Panc1 (cell line): ENCODE results near the gene CKB. TPM values are rescaled to one million over a fixed set of nuclear protein-coding genes. Genes with fewer than 3 reads are reported as not detected.
A peak's percentile ranks its signal among the peaks of the same experiment; 100 is the strongest.

ENCODE experiments used
- ATAC-seq: fragments of 200-7000 bp; cut with Tn5 transposase; 2 replicates; pipeline ENCODE4 v1.9.1; 2020; ENCODE audit warnings: mild to moderate bottlenecking, moderate library complexity
- BruUV-seq: library from RNA; stranded (reverse); fragments of 400-500 nt; replicated peaks from 2 replicates; lab custom pipeline; 2021; lab: Mats Ljungman, UMichigan
- CTCF ChIA-PET: fragments of 300-600 bp; sonication (Branson Sonifier 250); formaldehyde crosslinking; loops from one replicate; lab custom pipeline; 2022; ENCODE audit warnings: antibody characterized with exemption; lab: Charles Lee
- POLR2A ChIA-PET: fragments of 300-600 bp; sonication (Branson Sonifier 250); formaldehyde crosslinking; loops from one replicate; lab custom pipeline; 2022; ENCODE audit warnings: antibody characterized with exemption; lab: Charles Lee
- DNase-seq: peaks from one replicate; pipeline ENCODE4 v3.0.0-alpha.2; 2010; ENCODE audit warnings: low read depth, low spot score
- H3K27ac ChIP-seq: 2 replicates; pipeline ENCODE4 v1.5.1; 2011; ENCODE audit warnings: mild to moderate bottlenecking, low read length, inconsistent platforms
- H3K27me3 ChIP-seq: fragments of 200-500 bp; sonication (Bioruptor generic); 2 replicates; pipeline ENCODE4 v1.6.0; 2014; ENCODE audit warnings: low read length, inconsistent platforms; ENCODE audit not compliant: control insufficient read depth, insufficient read depth
- H3K36me3 ChIP-seq: fragments of 200-500 bp; sonication (Bioruptor generic); 2 replicates; pipeline ENCODE4 v1.5.1; 2014; ENCODE audit warnings: inconsistent platforms, mild to moderate bottlenecking, low read length, moderate library complexity; ENCODE audit not compliant: control insufficient read depth, insufficient read depth
- H3K4me1 ChIP-seq: 2 replicates; pipeline ENCODE4 v1.5.1; 2011; ENCODE audit warnings: inconsistent platforms, mild to moderate bottlenecking, low read length, moderate library complexity; ENCODE audit not compliant: control insufficient read depth, insufficient read depth
- H3K4me3 ChIP-seq, 2 experiments: 2 replicates each; pipeline ENCODE4 v1.5.1; 2011 to 2012; ENCODE audit warnings: low read depth in 2 of 2, low read length in 2 of 2, mild to moderate bottlenecking in 2 of 2, inconsistent platforms in 1 of 2, moderate library complexity in 1 of 2
- H3K9me3 ChIP-seq: fragments of 200-500 bp; sonication (Bioruptor generic); 2 replicates; pipeline ENCODE4 v1.5.1; 2014; ENCODE audit warnings: low read depth, mild to moderate bottlenecking, inconsistent platforms, low read length, moderate library complexity; ENCODE audit not compliant: control insufficient read depth, insufficient read depth
- CTCF ChIP-seq: fragments of 450-650 bp; IDR thresholded peaks from 2 replicates; pipeline ENCODE4 v1.5.1; 2017; ENCODE audit warnings: mild to moderate bottlenecking
- POLR2AphosphoS5 ChIP-seq: IDR thresholded peaks from 2 replicates; pipeline ENCODE4 v1.6.1; 2012; ENCODE audit warnings: mild to moderate bottlenecking, low read depth, low read length, moderate library complexity
- REST ChIP-seq, 2 experiments: IDR thresholded peaks; 2 replicates each; pipeline ENCODE4 v1.6.1; 2011 to 2012; ENCODE audit warnings: low read depth in 2 of 2, control low read depth in 1 of 2, low read length in 1 of 2, mild to moderate bottlenecking in 1 of 2, moderate library complexity in 1 of 2; ENCODE audit not compliant: insufficient read depth in 1 of 2
- SIN3A ChIP-seq: IDR thresholded peaks from 2 replicates; pipeline ENCODE4 v1.6.1; 2012; ENCODE audit warnings: low read depth, mild to moderate bottlenecking, low read length, moderate library complexity, borderline replicate concordance; ENCODE audit not compliant: insufficient read depth
- TCF7L2 ChIP-seq: IDR thresholded peaks from 2 replicates; pipeline ENCODE4 v1.6.1; 2011; ENCODE audit warnings: mild to moderate bottlenecking, low read depth, low read length, inconsistent platforms
- in situ Hi-C: cut with HindIII; loops from 2 replicates; pipeline ENCODE4 v1.10.0; 2016; ENCODE audit warnings: low sequenced_read_pairs, low pct_unique_long_range_greater_than_20kb
- intact Hi-C: fragments of 100-400 bp; cut with micrococcal nuclease; formaldehyde crosslinking; loops from one replicate; pipeline ENCODE4 v1.10.0; 2022; ENCODE audit not compliant: unreplicated experiment
- total RNA-seq: library from RNA; stranded (reverse); gene quantifications from one replicate; pipeline ENCODE4 v1.2.1, GENCODE V29; 2021; ENCODE audit not compliant: unreplicated experiment

The CKB gene
- total RNA-seq, 1 experiment from 2014 or later = 436 TPM

- no TSS peak for BruUV-seq
- ChIA-PET POLR2A (no interaction called here), CTCF (no interaction called here)
- in situ Hi-C loops (no loop called here), intact Hi-C loops (no loop called here)
- no peak for ATAC-seq
- H3K4me1 ChIP-seq = no peaks in the 10 kb centered on the region
- peaks cover 7% of the 10 kb centered on the region; the same call in 1 of the 2 replicates for H3K36me3 ChIP-seq
- no peaks in the 10 kb centered on the region for H3K9me3 ChIP-seq
- no peaks in the 10 kb centered on the region for H3K27me3 ChIP-seq
- DNase-seq = no peak
- H3K4me3 ChIP-seq = no peak overlapping the region
- H3K27ac ChIP-seq = no peak overlapping the region
- TF ChIP-seq TCF7L2 = no peak
- TF ChIP-seq CTCF = no peak
- no peak for TF ChIP-seq SIN3A
- no peak for TF ChIP-seq POLR2AphosphoS5
- TF ChIP-seq REST (IDR thresholded peaks at IDR 0.05; ENCODE audit: insufficient read depth in 1 of 2, low read depth in 2 of 2, low read length in 1 of 2) = no peak
Observed at GRCh38 chr14:103485504-103485903, 37.1 kb downstream of the CKB start.

DNA sequence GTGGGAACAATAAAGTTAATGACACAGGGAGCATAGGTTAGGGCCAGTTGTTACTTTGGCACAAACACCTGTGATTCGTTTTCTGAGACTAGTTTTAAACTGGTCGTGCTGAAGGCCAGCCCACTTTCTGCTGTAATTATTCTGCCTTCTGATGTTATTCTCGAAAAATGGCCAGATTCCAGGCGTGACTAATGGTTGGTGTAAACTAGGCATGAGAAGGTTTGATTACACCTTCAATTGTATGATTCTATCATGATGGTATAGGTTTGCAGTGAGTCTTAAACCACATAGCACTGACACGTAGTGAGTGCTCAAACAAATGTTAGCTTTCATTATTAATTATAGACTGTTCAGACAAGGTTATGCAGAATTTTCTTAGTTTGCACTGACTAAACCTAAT is 39.0 kb downstream of the CKB start:
- H3K27ac ChIP-seq = no peak overlapping the region
- CTCF ChIA-PET = no interaction called here
- ATAC-seq (no peak), DNase-seq (peak; percentile 30)
- no peaks in the 10 kb centered on the region for H3K9me3 ChIP-seq
- in situ Hi-C loops = no loop called here
- no peaks in the 10 kb centered on the region for H3K4me1 ChIP-seq
- H3K36me3 ChIP-seq = peaks cover 9% of the 10 kb centered on the region; the same call in 1 of the 2 replicates
- no peak overlapping the region for H3K4me3 ChIP-seq
- intact Hi-C loops = no loop called here
- TF ChIP-seq CTCF (no peak), POLR2AphosphoS5 (no peak), TCF7L2 (no peak), SIN3A (no peak), REST (IDR thresholded peaks at IDR 0.05; ENCODE audit: insufficient read depth in 1 of 2, low read depth in 2 of 2, low read length in 1 of 2) (no peak)
- H3K27me3 ChIP-seq = no peaks in the 10 kb centered on the region
- POLR2A ChIA-PET = no interaction called here
- BruUV-seq = TSS peak; percentile 45
